NOMO-1 (cell line): Measurements from ENCODE around the gene B4GALT5.

ENCODE experiments used
- DNase-seq, 2 experiments: peaks; one replicate each; lab custom pipeline; 2025; ENCODE audit not compliant: unreplicated experiment in 2 of 2; lab: John Stamatoyannopoulos, UW

The B4GALT5 gene

DNA sequence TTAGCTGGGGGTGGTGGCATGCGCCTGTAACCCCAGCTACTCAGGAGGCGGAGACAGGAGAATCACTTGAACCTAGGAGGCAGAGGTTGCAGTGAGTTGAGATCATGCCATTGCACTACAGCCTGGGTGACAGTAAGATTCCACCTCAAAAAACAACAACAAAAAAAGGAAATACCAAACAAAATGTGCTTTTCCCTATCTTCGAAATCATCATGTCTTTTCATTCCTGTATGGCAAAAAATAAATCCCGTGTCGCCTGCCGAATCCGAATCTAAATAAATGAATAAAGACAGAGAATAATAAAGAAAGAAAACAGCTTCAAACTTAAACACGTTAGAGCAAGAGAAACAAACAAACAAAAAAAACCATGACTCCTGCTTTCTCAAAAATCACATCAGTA, 11.8 kb downstream of the B4GALT5 start:
- DNase-seq = no peak

DNA sequence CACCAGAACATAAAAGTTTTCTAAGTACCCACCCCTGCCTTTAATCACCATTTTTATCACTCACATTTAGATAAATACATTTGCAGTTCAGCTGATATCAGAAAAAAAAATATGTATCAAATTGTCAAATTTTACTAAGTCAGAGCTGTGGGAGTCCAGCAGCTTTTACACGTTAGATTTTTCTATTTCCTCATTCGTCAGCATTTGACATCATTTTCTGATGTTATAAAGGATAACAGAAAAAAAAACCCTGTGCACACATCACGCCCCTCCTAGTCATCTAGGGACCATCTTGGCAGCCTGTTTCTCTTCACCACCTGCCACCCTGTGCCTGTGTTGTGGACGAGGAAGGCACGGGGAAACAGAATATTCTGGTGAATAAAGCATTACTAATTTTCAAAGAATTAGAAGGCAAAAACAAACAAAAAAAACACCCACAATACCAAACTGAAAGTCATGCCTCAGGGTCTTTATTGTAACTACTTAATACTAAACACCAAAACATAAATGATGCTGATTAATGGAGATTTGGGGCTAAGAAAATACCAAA, 12.4 kb downstream of the B4GALT5 start:
- no peak for DNase-seq

DNA sequence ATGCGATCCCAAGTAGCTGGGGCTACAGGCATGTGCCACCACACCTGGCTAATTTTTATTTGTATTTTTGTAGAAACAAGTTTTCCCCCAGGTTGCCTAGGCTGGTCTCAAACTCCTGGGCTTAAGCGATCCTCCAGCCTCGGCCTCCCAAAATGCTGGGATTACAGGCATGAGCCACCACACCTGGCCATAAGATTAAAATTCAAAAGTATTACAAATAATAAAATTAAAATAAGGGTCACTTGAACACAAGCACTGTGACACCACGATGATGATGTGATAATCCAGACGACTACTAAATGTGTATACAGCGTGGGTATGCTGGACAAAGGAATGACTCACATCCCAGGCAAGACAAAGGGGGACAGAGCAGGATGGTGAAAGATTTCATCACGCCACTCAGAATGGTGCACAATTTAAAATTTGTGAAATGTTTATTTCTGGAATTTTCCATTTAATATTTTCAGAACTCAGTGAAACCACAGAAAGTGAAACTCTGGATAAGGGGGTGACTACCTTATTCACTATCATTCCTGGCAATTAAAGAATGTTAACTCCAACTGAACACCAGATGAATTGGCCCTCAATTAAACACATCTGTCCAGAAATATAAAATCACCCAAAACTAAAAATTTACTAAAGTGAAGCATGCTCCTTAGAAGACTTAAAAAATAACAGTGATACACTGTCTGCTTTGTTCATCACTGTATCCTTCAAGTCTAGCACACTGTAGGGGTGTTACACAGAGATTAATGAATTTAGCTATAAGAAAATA, 13.1 kb downstream of the B4GALT5 start:
- peak in 1 of 2 experiments; percentile 60 for DNase-seq

DNA sequence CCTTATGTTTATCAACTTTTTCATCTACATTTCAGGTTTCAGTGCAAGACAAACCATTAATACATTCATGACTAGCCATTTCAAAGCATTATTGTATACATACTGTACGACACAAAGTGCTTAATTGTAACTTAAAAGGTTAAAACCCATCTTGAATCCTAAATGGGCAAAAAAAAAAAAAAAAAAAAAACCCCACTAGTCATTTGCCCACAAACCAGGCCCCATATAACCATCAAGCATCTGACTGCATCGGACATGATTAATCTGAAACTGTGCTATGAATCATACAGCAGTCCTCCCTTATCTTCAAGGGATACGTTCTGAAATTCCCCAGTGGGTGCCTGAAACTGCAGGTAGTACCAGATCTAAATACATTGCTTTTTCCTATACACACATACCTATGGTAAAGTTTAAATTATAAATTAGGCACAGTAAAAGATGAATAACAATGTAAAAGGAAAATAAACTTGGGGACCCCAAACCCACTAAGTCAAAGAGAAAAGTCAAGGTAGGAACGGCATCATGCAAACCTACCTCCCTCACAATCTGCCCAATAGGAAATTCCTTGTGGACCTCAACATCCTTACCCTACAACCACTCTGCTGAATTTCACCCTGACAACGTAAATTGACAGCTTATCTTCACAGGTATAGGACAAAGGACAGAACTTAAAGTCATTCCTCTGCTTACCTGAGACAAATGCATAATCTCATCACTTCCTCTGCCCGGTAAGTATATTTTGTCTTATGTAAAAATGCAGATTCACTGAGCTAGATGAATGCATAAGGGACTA, 14.3 kb downstream of the B4GALT5 start:
- no peak for DNase-seq

DNA sequence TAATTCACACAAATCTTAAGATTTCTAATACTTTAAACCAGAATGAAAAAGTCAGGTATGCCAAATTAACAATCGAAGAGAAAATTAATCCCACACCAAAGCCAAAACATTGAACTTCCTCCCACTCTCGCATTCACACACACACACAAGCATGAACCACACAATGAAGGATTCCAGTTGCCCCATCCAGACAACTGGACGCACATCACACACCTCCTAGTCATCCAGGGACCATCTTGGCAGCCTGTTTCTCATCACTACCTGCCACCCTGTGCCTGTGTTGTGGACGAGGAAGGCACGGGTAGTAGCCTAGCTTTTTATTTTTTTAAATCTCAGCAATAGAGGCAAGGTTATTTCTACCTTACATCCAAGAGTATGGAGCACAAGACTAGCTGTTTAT, 15.2 kb downstream of the B4GALT5 start:
- no peak for DNase-seq

DNA sequence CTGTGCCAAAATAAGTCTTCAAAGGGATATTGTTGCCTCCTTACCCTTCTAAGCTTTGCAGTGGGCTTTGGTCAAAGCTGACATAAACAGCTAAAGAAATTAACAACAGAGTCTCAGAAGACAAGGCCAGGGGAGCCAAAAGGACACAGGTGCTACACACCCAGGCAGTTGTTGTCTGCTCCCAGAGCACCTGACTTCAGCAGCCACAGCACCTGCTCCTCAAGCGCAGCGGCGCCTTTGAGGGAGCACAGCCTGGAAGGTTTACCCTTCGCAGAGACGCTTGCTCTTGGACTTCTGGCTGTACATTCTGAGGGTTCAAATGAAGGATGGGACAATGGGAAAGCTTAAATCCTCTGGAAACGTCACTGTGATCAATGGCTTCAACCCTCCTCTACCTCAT, 16.6 kb downstream of the B4GALT5 start:
- no peak for DNase-seq

DNA sequence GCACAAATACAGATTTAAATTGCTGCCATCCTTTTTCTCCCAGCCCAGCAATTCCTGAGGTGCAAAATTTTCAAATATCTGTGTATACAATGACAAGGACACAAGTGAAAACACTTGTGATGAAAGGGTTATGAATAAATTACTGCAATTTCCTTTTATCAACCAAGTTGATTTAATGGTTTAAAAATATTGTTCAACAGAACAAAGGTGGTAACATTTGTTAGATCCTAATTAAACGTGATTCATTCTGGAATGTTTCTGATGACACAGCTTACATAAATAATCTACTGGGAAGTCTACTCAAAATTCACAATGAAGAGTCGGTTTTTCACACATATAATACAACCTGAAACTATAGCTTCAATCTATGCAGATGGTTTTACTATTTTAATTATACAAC, 17.1 kb downstream of the B4GALT5 start:
- no peak for DNase-seq

DNA sequence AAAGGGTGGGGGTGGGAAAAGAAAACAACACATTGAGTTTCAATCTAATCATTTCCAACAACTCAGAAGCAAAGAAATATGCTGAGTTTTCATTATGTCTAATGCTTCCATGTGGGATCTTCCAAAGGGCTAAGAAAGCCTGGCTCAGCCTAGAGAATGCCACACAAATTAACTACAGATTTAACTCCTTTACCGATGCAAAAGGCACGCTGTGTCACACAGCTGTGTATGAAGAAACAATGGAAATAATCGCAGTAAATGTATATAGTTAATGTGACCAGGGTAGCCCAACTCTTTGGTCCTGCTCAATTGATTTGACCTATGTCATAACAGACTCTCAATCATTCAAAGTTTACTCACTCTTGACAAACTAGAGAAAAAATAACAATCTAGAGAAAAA, 17.8 kb downstream of the B4GALT5 start:
- DNase-seq = no peak

DNA sequence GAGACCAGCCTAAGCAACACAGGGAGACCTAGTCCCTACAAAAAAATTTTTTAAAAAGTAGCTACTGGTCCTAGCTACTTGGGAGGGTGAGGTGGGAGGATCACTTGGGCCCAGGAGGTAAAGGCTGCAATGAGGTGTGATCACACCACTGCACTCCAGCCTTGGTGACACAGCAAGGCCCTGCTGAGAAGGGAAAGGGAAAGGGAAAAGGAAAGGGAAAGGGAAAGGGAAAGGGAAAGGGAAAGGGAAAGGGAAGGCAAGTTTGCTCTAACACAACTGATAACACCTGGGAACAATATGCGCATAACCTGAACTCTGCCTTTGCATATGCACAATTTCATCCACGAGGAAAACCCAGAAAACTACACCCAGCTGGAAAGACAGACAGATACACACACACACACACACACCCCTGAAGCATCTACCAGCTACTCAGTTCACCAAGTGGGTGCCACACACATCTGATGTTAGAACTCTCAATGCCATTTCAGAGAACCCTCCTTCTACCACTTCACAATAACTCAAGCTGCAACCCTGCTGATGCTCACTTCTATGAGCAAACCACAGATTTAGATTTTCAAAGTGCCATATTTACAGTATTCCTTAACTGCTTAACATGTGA, 19.1 kb downstream of the B4GALT5 start:
- no peak for DNase-seq

DNA sequence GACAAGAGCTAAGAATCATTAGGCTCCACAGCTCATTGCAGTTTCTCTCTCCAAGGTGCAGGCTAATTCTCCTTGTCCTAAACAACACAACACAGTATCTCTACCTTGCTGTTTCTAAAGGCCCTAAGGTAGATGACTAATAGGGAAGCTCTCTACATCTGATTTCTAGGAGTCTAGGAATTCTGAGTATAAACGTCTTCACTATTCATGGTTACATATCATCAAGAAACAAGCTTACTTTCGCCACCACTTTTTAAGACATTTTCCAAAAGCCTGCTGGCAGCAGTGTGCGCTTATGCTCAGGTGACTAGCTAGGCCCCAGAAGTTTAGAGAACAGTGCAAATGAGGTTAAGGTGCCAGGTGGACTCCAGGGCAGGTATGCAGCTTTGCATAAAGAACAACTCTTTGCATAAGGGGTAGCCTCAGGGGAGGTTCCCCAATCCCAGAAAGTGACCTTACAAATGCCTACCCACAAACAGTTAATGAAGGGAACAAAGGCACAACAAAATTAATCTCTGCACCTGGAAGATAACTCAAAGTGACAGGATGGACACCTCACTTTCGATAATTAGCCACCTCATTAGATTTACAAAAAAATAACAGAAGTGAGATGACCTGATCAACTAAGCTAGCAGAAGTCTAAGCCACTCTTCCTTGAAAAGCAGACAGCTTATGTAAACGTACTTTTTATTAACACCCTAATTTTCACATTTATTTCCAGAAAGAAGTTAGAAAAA, 20.1 kb downstream of the B4GALT5 start:
- no peak for DNase-seq

DNA sequence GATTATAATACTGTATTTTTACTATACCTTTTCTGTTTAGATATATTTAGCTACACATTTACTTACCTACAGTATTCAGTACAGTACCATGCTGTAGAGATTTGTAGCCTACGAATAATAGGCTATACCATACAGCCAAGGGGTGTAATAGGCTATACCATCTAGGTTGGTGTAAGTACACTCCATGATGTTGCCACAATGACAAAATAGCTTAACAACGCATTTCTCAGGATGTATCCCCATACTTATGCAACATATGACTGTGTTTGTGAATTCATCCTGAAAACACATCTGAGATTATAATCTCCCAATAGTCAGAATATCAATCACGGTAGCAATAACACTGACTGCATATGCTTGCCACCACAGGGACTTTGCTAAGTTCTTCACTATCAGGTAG, 20.7 kb downstream of the B4GALT5 start:
- DNase-seq = no peak

DNA sequence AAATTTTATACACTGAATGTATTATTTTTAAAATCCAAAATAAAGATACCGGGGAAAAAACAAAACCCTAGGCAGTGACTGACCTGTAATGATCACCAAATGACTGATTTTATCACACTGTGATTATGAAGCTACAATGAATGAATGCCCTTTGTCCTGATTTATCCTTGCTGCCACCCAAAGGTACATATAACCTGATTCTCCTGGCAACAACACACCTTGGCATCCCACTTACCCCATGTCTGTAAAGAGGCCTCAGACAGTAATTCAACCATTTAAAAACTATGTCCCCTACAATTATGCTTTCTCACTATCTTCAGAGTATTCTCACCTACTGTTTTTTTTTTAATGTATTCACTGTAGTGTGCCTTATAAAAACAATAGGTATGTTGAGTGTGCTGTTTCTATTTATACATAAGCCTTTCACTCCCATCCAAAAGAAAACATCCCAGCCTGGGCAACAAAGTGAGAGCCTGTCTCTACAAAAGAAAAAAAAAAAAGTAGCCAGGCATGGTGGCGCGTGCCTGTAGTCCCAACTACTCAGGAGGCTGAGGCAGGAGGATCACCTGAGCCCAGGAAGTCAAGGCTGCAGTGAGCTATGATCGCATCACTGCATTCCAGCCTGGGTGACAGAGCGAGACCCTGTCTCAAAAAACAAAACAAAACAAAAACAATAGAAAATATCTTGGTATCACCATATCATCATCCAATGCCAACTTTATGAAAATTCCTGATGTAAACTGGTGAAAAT, 21.7 kb downstream of the B4GALT5 start:
- no peak for DNase-seq

DNA sequence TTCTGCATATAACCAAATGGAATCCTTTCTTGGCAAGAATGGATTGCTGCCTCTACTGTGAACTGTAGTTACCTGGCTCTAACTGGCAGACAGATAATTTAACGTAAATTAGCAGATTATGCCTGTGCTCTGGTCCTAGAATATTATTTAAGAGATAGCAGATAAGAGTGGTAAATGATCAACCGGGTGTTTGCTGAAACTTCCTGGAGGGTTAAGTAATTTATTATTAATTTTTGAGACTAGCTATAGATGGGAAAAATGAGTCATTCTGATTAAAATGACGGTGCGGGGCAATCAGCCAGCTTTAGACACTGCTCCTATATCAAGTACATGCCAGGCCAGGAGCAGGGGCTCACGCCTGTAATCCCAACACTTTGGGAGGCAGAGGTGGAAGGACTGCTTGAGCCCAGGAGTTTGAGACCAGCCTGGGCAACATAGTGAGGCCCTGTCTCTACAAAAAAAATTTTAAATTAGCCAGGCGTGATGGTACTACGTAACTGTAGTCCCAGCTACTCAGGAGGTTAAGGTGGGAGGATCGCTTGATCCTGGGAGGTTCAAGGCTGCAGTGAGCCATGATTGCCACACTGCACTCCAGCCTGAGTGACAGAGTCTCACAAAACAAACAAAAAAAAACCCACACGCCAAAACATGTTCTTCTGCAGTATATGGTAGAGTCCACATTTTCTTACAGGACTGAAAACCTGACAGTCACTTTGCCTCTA, 22.6 kb downstream of the B4GALT5 start:
- DNase-seq = no peak

DNA sequence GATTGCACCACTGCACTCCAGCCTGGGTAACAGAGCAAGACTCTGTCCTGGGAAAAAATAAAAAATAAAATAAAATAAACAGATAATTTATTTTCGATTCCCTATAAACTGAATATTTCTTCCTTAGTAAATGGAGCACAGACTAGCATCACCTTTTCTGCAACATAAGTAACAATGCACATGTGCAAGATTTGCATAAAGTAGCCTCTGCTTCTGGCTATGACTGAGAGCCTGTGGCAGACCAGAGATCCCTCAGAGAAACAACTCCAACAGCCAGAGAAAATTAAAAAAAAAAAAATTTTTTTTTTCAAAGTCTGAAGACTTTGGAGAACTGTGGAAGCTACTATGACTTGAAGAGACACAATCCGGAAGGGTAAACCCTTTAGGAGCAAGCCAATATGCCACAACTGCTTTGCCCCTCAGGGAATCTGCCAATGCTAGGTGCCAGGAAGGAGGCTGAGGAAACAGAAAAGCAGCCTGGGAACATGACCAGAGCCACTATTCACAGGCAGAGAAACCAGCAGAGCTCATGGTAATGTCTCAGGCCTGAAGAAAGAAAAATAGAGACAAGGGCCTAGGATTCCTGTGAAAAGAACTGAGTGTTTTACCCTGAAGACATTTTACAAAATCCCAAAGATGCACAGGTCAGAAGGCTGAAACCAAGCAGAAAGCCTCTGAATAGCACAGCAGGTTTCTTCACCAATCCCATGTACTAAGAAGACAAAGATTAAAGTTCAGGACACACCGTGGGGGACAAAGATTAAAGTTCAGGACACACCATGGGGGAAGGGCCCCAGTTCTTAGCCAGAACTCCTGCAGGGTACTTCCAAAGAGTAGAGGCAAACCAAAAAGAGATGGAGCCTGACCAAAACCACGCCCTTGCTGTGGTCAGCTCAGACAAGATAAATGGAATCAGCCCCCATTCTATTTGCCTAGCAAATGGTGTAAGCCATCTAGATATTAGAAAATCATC, 25.8 kb downstream of the B4GALT5 start:
- DNase-seq = no peak

DNA sequence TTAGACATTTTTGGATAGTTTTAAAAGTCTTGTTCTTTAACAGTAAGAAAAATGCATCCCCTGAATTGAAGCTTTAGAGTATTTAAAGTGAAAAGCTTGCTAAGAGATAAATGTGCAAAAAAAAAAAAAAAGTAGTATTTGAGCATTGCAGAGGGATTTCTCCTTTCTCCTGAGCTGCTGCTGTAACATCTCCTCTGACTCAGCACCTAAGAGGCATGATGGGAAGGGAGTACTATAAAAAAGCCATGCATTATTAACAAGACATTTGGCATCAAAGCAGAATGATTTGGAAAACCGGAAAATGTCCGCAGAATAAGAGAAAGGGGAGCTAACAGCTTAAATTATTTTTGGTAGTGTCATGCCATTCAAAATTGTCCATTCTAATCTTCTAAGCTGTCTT, 27.9 kb downstream of the B4GALT5 start:
- DNase-seq = peak in 1 of 2 experiments; percentile 23

DNA sequence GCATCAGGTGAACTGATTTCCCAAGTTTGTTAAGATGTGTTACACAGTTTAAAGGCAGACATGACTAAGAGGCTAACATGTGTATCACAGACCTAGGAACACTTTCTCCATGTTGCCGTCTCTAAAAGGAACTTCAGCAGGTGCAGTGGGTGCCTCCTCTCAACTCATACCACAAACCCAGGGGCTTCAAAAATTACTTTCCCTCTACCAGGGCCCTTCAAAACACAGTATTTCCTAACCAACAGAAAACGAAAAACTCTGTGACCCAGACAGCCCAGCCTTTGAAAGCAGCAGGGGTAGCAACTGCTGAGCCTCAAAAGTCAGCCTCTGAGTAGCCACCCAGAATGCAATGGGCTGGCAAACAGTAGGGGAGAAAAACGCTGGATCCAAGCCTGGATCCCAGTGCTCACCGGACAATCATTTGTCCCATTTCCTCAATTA, 28.5 kb downstream of the B4GALT5 start:
- no peak for DNase-seq

DNA sequence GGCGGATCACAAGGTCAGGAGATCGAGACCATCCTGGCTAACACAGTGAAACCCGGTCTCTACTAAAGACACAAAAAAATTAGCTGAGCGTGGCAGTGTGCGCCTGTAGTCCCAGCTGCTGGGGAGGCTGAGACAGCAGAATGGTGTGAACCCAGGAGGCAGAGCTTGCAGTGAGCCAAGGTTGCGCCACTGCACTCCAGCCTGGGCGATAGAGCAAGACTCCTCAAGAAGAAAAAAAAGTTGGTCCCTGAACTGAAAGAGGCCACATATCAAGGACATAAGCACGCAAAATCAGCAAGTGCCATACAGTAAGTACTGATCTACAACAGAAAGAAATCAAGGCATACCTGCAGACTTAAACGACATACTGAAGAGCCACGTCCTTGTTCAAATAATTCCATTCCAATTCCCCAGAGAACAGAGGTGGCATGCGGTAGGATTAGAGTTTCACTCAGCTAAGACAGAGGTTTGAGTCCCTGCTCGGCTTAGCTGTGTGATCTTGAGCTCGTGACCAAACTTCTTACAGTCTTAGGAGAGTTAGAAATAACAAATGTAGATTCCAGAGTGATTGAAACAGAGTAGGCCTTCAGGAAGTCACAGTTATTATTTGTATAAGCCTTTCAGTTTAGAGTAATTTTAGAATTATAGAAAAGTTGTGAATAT, 29.2 kb downstream of the B4GALT5 start:
- DNase-seq = no peak

DNA sequence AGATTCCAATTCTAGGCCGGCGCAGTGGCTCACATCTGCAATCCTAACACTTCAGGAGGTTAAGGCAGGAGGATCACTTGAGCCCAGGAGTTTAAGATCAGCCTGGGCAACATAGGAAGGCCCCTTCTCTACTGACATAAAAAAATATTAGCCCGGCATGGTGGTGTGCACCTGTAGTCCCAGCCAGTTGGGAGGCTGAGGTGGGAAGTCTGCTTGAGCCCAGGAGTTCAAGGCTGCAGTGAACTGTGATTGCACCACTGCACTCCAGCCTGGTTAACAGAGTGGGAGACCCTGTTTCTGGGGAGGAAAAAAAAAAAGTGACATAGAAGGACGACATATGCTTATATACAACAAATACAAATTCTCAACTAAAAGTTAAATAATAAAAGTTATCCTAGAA, 30.9 kb downstream of the B4GALT5 start:
- DNase-seq = no peak
